Activated CD8-positive, alpha-beta memory T cell treated with anti-CD3 and anti-CD28 coated beads for 4 hours (primary cell): ENCODE data around the gene BCL11B.

Source experiments
- DNase-seq, 2 donors: peaks; one replicate each; pipeline ENCODE4 v3.0.0-alpha.2; 2020; ENCODE audit warnings: low read depth in 2 of 2

Gene BCL11B

GRCh38 chr14:99286761-99287160 lies 14.8 kb upstream of the BCL11B start:
- DNase-seq = no peak

- DNase-seq = no peak
Measured at GRCh38 chr14:99284254-99285004, 12.4 kb upstream of the BCL11B start.

DNA sequence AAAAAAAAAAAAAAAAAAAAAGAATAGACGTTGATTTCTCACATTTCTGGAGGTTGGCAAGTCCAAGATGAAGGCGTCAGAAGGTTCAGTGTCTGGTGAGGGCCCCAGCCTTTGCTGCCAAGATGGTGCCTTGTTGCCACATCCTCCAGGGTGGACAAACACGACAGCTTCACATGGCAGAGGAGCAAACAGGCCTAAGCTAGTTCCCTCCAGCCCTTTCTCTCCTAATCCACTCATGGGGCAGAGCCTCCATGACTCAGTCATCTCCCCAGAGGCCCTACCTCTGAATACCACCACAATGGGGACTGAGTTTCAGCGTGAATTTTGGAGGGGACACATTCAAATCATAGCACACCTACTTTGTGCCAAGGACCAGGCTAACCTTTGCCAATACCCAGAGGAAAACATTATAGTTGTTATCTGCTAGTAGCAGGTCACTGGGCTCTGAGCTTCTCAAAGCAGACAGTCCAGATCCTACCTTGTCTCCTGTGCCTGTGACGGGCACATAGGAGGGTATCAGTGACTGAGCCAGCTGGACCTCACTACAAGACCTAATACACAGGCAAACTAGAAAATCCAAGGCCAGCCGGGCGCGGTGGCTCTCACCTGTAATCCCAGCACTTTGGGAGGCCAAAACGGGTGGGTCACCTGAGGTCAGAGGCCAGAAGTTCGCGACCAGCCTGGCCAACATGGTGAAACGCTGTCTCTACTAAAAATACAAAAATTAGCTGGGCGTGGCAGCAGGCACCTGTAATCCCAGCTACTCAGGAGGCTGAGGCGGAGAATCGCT lies 10.5 kb upstream of the BCL11B start:
- no peak for DNase-seq

DNA sequence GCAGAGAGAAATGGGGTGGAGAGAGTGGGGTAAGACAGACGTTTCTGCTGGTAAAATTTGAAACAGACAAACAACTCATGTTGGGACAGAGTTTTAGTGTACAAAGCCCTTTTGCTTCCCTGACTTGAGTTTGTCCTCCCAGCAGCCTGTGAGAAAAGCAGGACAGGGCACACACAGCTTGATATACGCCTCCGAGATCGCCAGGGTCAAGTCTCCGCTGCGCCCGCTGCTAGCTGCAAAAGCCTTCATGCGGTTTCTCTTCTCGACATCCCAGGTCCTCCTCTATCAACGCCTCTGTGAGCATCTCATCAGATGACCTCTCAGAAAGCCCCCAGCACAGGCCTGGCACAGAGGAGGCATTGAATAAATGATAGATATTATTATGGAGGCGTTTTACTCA lies 9.4 kb upstream of the BCL11B start:
- DNase-seq = no peak

DNA sequence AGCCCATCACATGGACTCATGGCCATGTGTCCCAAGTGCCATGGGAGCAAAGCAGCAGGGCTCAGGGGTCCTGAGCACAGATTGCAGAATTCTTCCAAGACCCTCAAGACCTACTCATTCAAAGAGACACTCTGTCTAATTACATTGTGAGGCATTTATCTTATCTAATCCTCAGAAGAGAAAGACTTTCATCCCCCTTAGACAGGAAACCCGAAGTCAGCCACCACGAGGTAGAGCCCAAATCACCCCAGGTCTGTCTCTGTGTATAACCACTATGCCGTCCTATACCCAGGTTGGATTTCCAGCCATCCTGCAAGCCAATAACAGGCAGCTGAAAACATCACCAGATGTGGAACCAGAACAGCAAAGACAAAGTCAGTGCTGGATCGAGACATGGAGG lies 8.9 kb upstream of the BCL11B start:
- no peak for DNase-seq

DNA sequence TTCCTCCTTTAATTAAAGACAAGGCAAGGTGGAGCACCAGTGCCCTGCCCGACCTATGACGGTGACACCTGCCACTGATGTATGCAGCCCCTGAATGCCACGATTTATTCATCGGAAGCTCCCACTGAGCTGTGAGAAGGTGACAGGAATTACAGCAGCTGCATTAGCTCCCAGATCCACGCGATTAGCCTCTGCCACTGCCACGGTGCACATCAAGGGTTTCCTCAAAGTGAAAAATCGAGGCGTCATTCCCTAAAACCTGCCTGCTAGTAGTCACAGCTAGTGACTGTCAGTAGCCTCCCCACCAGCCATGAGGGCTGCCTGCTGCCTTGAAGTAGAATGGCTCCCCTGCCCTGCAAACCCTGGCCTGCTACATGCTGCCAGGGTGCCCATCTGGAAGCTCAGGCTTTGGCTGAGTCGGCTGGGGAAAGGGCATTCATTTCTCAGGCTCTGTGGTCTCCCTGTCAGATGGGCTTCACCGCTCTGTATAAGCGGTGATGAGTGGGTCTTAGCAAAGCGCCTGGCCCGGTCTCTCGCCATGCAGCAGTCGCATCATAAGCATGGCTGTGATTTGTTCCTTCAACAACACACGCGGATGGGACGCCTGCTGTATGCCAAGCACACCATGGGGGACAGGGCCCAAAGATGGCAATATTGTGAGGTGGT lies 8.2 kb upstream of the BCL11B start:
- DNase-seq = no peak

- no peak for DNase-seq
Measured at GRCh38 chr14:99278836-99279235, 6.8 kb upstream of the BCL11B start.

DNA sequence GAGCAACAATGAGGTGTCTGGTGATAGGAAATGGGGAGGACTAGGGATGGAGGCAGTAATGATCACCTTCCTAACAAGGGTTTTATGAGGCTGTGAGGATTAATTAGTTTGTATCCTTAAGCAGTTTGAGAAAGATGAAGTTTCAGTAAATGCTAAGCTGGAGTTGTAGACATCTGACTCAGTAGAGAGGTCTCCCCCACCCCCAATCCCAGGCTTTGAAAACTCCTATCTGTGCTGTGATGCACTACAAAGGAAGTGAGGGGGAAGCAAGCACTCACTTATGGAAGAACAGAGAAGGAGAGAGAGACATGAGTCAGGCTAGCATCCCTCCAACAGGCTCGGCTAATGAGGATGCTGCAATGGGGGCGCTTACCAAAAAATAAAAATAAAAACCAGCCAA lies 5.5 kb upstream of the BCL11B start:
- no peak for DNase-seq

DNA sequence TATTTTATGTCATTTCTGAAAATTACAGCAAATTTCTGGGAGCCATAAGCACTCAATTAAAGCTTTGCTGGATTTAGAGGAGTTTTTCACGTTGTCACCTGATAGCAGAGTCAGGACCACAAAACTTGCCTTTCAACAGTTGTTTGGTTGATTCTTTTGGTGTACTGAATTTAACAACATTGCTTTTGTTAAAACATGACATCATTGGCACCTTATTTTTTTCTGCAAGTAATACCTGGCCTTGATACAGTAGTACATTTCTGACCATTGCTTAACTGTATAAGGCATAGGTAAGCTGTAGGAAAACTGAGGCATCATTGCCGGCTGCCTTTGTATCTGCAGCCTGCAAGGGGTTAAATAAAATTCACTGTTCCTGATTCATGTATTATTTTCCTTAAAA lies 4.5 kb upstream of the BCL11B start:
- no peak for DNase-seq

GRCh38 chr14:99275222-99275584 lies 3.2 kb upstream of the BCL11B start:
- DNase-seq = no peak

- DNase-seq = no peak
Measured at GRCh38 chr14:99274346-99275221, 2.6 kb upstream of the BCL11B start.

- DNase-seq = no peak
Measured at GRCh38 chr14:99273766-99274345, 1.9 kb upstream of the BCL11B start.

DNA sequence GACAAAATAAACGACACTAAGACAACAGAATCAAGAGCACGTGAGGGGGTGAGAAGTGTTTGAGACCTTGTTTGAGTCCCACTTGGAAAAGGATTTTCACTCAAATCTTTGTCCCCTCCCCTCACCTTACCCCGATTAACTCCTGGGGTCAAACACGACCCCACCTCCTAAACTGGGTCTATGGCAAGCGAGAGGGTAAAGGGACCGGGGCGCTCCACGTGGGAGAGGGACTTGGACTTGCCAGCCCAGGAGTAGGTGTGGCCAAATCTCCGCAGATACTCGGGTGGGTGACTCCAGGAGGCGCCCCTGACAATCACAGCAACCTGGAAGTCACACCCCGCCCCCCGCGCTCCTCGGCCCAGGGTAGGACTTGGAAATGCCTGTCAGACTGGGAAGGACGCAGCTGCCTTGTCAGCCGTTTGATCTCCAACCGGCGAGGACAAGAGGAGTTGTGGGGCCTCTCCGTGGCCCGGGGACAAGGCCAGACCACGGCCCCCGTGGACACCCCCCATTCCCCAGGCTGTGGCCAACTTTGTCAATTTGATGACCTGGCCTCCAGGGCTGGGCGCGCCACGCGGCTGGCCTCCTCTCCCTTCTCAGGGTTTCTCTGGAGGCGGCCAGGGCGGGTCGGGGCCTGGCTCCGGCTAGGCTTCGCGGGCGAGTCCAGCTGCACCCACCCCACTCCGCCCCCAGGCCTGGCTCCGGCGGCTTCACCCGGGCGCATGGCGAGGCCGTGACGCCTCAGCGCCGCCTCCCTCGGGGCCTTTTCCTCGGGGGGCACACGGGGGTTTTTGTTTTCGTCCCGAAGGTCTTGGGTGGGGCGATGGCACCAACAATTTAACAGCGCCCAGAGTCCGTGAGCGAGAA lies 1.1 kb upstream of the BCL11B start:
- DNase-seq = no peak

DNA sequence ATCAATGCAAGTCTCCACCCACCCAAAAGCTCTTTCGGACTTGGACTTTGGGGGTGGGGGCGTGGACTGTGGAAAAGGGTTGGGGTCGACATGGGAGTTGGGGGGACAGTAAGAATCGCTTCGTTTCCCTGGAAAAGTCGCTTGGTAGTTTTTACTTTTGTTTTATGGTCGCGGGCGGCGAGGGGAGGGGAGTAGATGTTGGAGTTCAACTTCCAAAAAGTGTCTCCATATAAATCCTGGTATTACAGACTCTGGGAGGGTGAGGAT lies 568 bp upstream of the BCL11B start:
- DNase-seq = no peak

DNA sequence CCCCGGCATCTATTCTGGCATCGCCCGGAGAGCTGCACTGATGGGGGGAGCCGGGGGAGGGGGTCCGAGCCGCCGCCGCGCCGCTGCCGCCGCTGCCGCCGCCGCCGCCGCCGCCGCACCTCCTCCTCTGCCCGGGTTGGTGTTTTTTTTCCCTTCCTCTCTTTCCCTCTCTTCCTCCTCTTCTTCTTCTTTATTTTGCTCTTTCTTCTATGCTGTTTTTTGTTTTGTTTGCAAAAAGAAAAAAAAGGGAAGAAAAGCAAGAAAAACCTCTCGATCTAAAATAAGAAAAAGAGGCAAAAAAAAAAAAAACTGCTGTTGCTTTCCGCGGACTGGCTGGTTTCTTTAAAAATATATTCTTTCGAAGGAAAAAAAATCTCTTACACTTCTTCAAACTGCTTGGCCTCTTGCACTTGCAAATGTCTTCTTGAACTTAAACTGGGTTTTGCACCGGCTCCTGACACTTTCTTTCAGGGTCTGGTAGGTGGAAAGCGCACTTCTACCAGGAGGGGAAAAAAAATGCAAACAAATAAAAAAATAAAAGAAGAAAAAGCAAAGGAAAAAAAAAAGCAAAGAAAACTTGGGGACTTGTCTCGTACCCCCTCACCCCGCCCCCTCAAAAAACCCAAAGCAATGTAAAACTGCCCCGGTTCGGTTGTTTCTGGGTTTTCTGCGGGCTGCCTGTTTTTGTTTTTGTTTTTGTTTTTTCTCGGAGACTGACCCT lies 616 bp downstream of the BCL11B start:
- no peak for DNase-seq

GRCh38 chr14:99270458-99271220 lies 1.4 kb downstream of the BCL11B start:
- no peak for DNase-seq

- DNase-seq = no peak
Measured at GRCh38 chr14:99268810-99269707, 2.9 kb downstream of the BCL11B start.
